Lower leg skin (tissue), 4 donors: ENCODE measurements around the gene WWOX. TPM values are rescaled to one million over a fixed set of nuclear protein-coding genes. Genes with fewer than 3 reads are reported as not detected.
"Not testable (repeated sequence)": the region's sequence is repeated elsewhere in the genome, so short reads cannot be mapped to it uniquely, and the experiment has no call there.

Source experiments
- DNase-seq, 2 donors: peaks; one replicate each; pipeline ENCODE4 v3.0.0-alpha.2; 2019; ENCODE audit warnings: low spot score in 2 of 2
- H3K4me3 ChIP-seq: fragments of 200-600 bp; sonication (generic); 2 replicates; pipeline ENCODE4 v1.5.1; 2017; ENCODE audit warnings: mild to moderate bottlenecking, low read depth; ENCODE audit not compliant: poor library complexity, severe bottlenecking
- CTCF ChIP-seq, 3 donors: fragments of 450-650 bp; IDR thresholded peaks; one replicate each; pipeline ENCODE4 v1.5.1; 2016; ENCODE audit warnings: antibody characterized with exemption in 3 of 3, mild to moderate bottlenecking in 3 of 3, moderate library complexity in 2 of 3
- POLR2A ChIP-seq, 2 donors: fragments of 450-650 bp; IDR thresholded peaks; one replicate each; pipeline ENCODE4 v1.6.1; 2016 to 2017; ENCODE audit warnings: antibody characterized with exemption in 2 of 2, mild to moderate bottlenecking in 1 of 2, moderate library complexity in 1 of 2
- WGBS, 2 donors: methylation state at CpG; one replicate each; pipeline ENCODE4 v1.1.5; 2018; 5-methylcytosine and 5-hydroxymethylcytosine counted together
- intact Hi-C: fragments of 100-400 bp; cut with DNase I; formaldehyde crosslinking; loops from one replicate; pipeline ENCODE4 v1.15.0; 2023; ENCODE audit warnings: low total_unique reads
- total RNA-seq, 4 donors: library from RNA; depleted of rRNA; stranded (reverse); fragments of >200 nt; gene quantifications; one replicate each; pipeline ENCODE4 v1.1.0, GENCODE V29; 2016

The WWOX gene
- total RNA-seq: 10 to 100 TPM; 21.0 to 82.7 (median 36.1) TPM

- WGBS, 2 donors: 0 to 1% methylated on average over 35 to 69 of the region's 84 CpGs
- intact Hi-C loops: no loop called here
- DNase-seq: peak; percentile 97 to 99
- H3K4me3 ChIP-seq: peak within 1 kb of the TSS; percentile 93
- TF ChIP-seq POLR2A (IDR thresholded peaks at IDR 0.05) (no peak), CTCF (IDR thresholded peaks at IDR 0.05) (peak in 1 of 3 donors; percentile 49)
Observed at GRCh38 chr16:78099271-78100111, at the start of gene WWOX. WWOX (plus strand) TSS chr16:78099654.

- intact Hi-C loops: no loop called here
- H3K4me3 ChIP-seq: no peak overlapping the region
Observed at GRCh38 chr16:78050734-78051400, 48.6 kb upstream of the WWOX start.

DNA sequence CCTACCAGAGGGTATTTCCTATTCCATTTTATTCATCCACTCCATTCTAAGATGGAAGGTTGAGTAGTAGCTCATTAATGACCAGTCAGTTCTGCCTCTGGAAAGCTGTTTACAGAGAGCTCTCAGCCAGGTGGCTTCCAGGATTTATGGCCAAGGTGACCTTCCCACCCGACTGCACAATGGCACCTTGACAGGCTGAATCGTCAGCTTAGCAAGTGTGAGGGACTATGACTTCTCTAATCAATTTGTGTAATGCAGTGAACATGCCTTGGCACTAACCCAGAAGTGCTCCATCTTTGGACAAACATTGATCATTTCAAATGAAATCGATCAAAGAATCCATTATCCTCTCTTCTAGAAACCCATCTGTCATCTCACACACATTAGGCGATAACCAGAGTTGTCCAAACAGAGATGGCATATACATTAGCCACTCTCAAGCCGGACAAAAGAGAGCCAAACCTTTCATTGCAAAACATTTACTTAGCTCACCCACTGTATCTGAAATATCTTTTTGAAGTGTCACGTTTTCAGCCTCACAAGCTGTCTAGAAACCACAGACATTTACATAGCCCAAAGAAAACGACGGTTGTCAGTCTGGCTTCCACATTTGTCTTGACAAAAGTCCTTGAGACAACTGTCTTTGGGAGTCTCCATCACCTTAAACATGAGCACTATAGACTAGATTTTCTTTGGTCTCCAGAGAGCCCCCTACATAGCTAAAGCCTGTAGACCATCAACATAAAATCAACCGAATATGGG is 41.5 kb upstream of the WWOX start:
- WGBS, 2 donors: 66 to 72% methylated on average over 9 of the region's 9 CpGs
- no peak for TF ChIP-seq CTCF (IDR thresholded peaks at IDR 0.05)
- no peak for TF ChIP-seq POLR2A (IDR thresholded peaks at IDR 0.05)
- no peak for DNase-seq
- no peak overlapping the region for H3K4me3 ChIP-seq
- intact Hi-C loops: no loop called here

More at GRCh38 chr16:78050734-78051400, 48.6 kb upstream of the WWOX start:
- DNase-seq: no peak
- TF ChIP-seq POLR2A (IDR thresholded peaks at IDR 0.05) (no peak), CTCF (IDR thresholded peaks at IDR 0.05) (no peak)
- 68 to 75% methylated on average over 2 of the region's 2 CpGs for WGBS, 2 donors

DNA sequence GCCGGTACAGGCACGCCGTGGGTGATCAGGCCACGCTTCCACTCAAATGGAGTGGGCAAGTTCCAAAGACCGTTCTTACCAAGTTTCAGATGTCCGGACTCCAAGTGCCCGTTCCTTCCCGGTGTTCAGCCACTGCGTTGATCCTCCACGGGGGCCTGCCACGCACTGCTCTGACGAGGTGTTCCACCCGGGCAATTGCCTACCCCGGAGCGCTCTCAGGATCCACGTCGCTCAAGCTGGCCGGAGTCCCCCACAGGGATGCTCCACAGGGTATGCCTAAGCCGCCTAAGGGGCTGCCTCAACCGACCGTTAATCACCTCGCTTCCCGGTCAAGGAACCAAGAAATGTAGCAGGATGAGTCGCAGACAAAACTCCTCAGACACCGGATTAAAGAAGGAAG is 39.6 kb upstream of the WWOX start:
- DNase-seq, intact Hi-C loops, H3K4me3 ChIP-seq: not testable (repeated sequence)
- 80 to 81% methylated on average over 24 to 25 of the region's 25 CpGs for WGBS, 2 donors

GRCh38 chr16:78060295-78060694 is 39.2 kb upstream of the WWOX start:
- H3K4me3 ChIP-seq: no peak overlapping the region
- TF ChIP-seq CTCF (IDR thresholded peaks at IDR 0.05): no peak
- intact Hi-C loops: no loop called here
- DNase-seq: no peak
- 44 to 47% methylated on average over 5 of the region's 5 CpGs for WGBS, 2 donors

DNA sequence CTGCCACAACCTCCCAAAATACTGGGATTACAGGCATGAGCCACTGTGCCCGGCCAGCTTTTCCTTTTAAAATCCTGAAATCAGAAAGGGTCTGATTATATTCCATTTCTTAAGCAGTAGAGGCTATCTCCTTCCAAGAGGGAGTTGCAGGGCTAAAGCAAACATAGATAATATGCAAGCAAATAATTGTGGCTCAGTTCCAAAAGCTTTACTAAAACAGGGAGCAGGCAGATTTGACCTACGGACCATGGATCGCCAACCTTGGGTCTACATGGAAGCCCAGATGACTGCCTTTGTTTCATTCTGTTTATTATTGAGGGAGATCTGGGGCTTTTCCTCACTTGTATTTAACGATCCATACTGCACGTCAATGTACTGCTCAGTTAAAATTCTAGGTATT is 38.6 kb upstream of the WWOX start:
- TF ChIP-seq CTCF (IDR thresholded peaks at IDR 0.05) (no peak), POLR2A (IDR thresholded peaks at IDR 0.05) (no peak)
- DNase-seq: no peak
- 79 to 91% methylated on average over 5 of the region's 5 CpGs for WGBS, 2 donors
- no peak overlapping the region for H3K4me3 ChIP-seq
- intact Hi-C loops: no loop called here
